Measurements from ENCODE around the gene FPR1.

GRCh38 chr19:51760697-51761356 lies 9.1 kb upstream of the FPR1 start, which contains the start of gene FPR2:
- no peak for TF ChIP-seq CTCF (conservative IDR thresholded peaks at IDR 0.05; ENCODE audit: low read depth, low read length)
- no peak for TF ChIP-seq POLR2A (IDR thresholded peaks at IDR 0.05; ENCODE audit: low read depth, low read length)
- no peak for TF ChIP-seq RCOR1 (IDR thresholded peaks at IDR 0.05; ENCODE audit: insufficient replicate concordance, low read length)
- TF ChIP-seq NFE2L2 (IDR thresholded peaks at IDR 0.05; ENCODE audit: low read depth, low read length), result no peak
- TF ChIP-seq FOS (IDR thresholded peaks at IDR 0.05; ENCODE audit: low read depth, low read length), result no peak
- TF ChIP-seq CEBPB (IDR thresholded peaks at IDR 0.05; ENCODE audit: low read depth, low read length), result no peak
- TF ChIP-seq BHLHE40 (IDR thresholded peaks at IDR 0.05; ENCODE audit: low read depth, low read length), result no peak
- no peak for TF ChIP-seq MAFK (IDR thresholded peaks at IDR 0.05; ENCODE audit: low read depth, low read length)
